OCI-LY1 (cell line): ENCODE results near the gene HDLBP.

ENCODE experiments used
- H2AFZ ChIP-seq: fragments of 200-600 bp; sonication (generic), shearing (Covaris generic); 2 replicates; pipeline ENCODE4 v1.6.0; 2014; ENCODE audit warnings: antibody characterized with exemption, mild to moderate bottlenecking, low read length
- H3F3A ChIP-seq: fragments of 200-600 bp; sonication (generic), shearing (Covaris generic); 2 replicates; pipeline ENCODE4 v1.6.0; 2014; ENCODE audit warnings: mild to moderate bottlenecking, antibody characterized with exemption, low read length, moderate library complexity; ENCODE audit not compliant: insufficient read depth
- H3K27ac ChIP-seq: fragments of 200-600 bp; sonication (generic); 2 replicates; pipeline ENCODE4 v1.5.1; 2014; ENCODE audit warnings: low read length, mixed run types, mild to moderate bottlenecking, low read depth; ENCODE audit not compliant: poor library complexity, severe bottlenecking
- H3K27me3 ChIP-seq: fragments of 200-600 bp; sonication (generic); 2 replicates; pipeline ENCODE4 v1.6.0; 2014; ENCODE audit warnings: antibody characterized with exemption, mild to moderate bottlenecking, low read length, moderate library complexity; ENCODE audit not compliant: insufficient read depth
- H3K36me3 ChIP-seq: fragments of 200-600 bp; sonication (generic); 2 replicates; pipeline ENCODE4 v1.6.1; 2014; ENCODE audit warnings: mild to moderate bottlenecking, antibody characterized with exemption, low read length, moderate library complexity, mixed read lengths; ENCODE audit not compliant: insufficient read depth
- H3K4me1 ChIP-seq: fragments of 200-600 bp; sonication (generic); 2 replicates; pipeline ENCODE4 v1.5.1; 2014; ENCODE audit warnings: mild to moderate bottlenecking, low read length, moderate library complexity; ENCODE audit not compliant: insufficient read depth, severe bottlenecking
- H3K4me2 ChIP-seq: fragments of 200-600 bp; sonication (generic), shearing (Covaris generic); 2 replicates; pipeline ENCODE4 v1.6.1; 2014; ENCODE audit warnings: low read length
- H3K4me3 ChIP-seq: fragments of 200-600 bp; sonication (generic); 2 replicates; pipeline ENCODE4 v1.5.1; 2014; ENCODE audit warnings: low read length, low read depth, mild to moderate bottlenecking, mixed read lengths; ENCODE audit not compliant: poor library complexity, severe bottlenecking
- H3K79me2 ChIP-seq: fragments of 200-600 bp; shearing (Covaris generic); 2 replicates; pipeline ENCODE4 v1.6.1; 2016; ENCODE audit warnings: mixed run types, low read length, mixed read lengths; ENCODE audit not compliant: insufficient read depth
- H3K9ac ChIP-seq: fragments of 200-600 bp; sonication (generic), shearing (Covaris generic); 2 replicates; pipeline ENCODE4 v1.6.1; 2014; ENCODE audit warnings: mild to moderate bottlenecking, low read length, mixed read lengths
- H3K9me2 ChIP-seq: fragments of 200-600 bp; sonication (generic), shearing (Covaris generic); 2 replicates; pipeline ENCODE4 v1.6.1; 2014; ENCODE audit warnings: low read depth, mild to moderate bottlenecking, low read length, mixed read lengths
- H3K9me3 ChIP-seq: fragments of 200-600 bp; shearing (Covaris generic); 2 replicates; pipeline ENCODE4 v1.6.1; 2014; ENCODE audit warnings: low read length, mixed read lengths
- H4K20me1 ChIP-seq: fragments of 200-600 bp; sonication (generic), shearing (Covaris generic); 2 replicates; pipeline ENCODE4 v1.6.0; 2016; ENCODE audit warnings: mild to moderate bottlenecking, low read length; ENCODE audit not compliant: insufficient read depth
- EZH2 ChIP-seq: fragments of 200-600 bp; sonication (generic), shearing (Covaris generic); IDR thresholded peaks from 2 replicates; pipeline ENCODE4 v1.8.0; 2017; ENCODE audit warnings: borderline replicate concordance, mixed run types, mild to moderate bottlenecking, antibody characterized with exemption, low read length, moderate library complexity, mixed read lengths
- TF ChIP-seq, protein P1 (sequence below): fragments of 200-600 bp; sonication (generic), shearing (Covaris generic); IDR thresholded peaks from 2 replicates; pipeline ENCODE4 v1.5.1; 2017; ENCODE audit warnings: mild to moderate bottlenecking, antibody characterized with exemption, low read length, moderate library complexity, mixed read lengths

The HDLBP gene

GRCh38 chr2:241191081-241191480, 124.4 kb downstream of the HDLBP start:
- Histone ChIP-seq H3K4me2 (no peak overlapping the region), H3K9me3 (no peaks in the 10 kb centered on the region), H3K36me3 (no peaks in the 10 kb centered on the region), H2AFZ (no peak overlapping the region), H3K9me2 (no peaks in the 10 kb centered on the region), H3K27me3 (peaks cover 8% of the 10 kb centered on the region; the same call in 1 of the 2 replicates), H3F3A (no peaks in the 10 kb centered on the region), H3K9ac (no peak overlapping the region), H3K4me3 (no peak overlapping the region), H3K27ac (no peak overlapping the region), H4K20me1 (no peaks in the 10 kb centered on the region), H3K79me2 (no peaks in the 10 kb centered on the region), H3K4me1 (peaks cover 10% of the 10 kb centered on the region)
- no peak for TF ChIP-seq EZH2
- TF ChIP-seq, protein P1, sequence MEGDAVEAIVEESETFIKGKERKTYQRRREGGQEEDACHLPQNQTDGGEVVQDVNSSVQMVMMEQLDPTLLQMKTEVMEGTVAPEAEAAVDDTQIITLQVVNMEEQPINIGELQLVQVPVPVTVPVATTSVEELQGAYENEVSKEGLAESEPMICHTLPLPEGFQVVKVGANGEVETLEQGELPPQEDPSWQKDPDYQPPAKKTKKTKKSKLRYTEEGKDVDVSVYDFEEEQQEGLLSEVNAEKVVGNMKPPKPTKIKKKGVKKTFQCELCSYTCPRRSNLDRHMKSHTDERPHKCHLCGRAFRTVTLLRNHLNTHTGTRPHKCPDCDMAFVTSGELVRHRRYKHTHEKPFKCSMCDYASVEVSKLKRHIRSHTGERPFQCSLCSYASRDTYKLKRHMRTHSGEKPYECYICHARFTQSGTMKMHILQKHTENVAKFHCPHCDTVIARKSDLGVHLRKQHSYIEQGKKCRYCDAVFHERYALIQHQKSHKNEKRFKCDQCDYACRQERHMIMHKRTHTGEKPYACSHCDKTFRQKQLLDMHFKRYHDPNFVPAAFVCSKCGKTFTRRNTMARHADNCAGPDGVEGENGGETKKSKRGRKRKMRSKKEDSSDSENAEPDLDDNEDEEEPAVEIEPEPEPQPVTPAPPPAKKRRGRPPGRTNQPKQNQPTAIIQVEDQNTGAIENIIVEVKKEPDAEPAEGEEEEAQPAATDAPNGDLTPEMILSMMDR = no peak

GRCh38 chr2:241190291-241190981, 125.0 kb downstream of the HDLBP start:
- peaks cover 8% of the 10 kb centered on the region; the same call in 1 of the 2 replicates for H3K27me3 ChIP-seq
- no peak overlapping the region for H3K4me2 ChIP-seq
- no peak overlapping the region for H2AFZ ChIP-seq
- H3K27ac ChIP-seq = no peak overlapping the region
- H3K9ac ChIP-seq = no peak overlapping the region
- H3K9me3 ChIP-seq = no peaks in the 10 kb centered on the region
- no peaks in the 10 kb centered on the region for H3F3A ChIP-seq
- no peaks in the 10 kb centered on the region for H4K20me1 ChIP-seq
- H3K4me3 ChIP-seq = no peak overlapping the region
- H3K4me1 ChIP-seq = peaks cover 10% of the 10 kb centered on the region
- no peaks in the 10 kb centered on the region for H3K36me3 ChIP-seq
- no peak for TF ChIP-seq EZH2
- TF ChIP-seq, protein P1 = no peak
- no peaks in the 10 kb centered on the region for H3K79me2 ChIP-seq
- H3K9me2 ChIP-seq = no peaks in the 10 kb centered on the region

GRCh38 chr2:241189856-241190201, 125.6 kb downstream of the HDLBP start:
- no peak for TF ChIP-seq EZH2
- TF ChIP-seq, protein P1 = no peak
- Histone ChIP-seq H3F3A (no peaks in the 10 kb centered on the region), H3K9me3 (no peaks in the 10 kb centered on the region), H3K27me3 (peaks cover 8% of the 10 kb centered on the region; the same call in 1 of the 2 replicates), H4K20me1 (no peaks in the 10 kb centered on the region), H2AFZ (no peak overlapping the region), H3K4me1 (peaks cover 10% of the 10 kb centered on the region), H3K4me3 (no peak overlapping the region), H3K36me3 (no peaks in the 10 kb centered on the region), H3K9ac (no peak overlapping the region), H3K79me2 (no peaks in the 10 kb centered on the region), H3K4me2 (no peak overlapping the region), H3K27ac (no peak overlapping the region), H3K9me2 (no peaks in the 10 kb centered on the region)
